WTC11 (cell line): Measurements from ENCODE around the gene C9orf153. TPM values are rescaled to one million over a fixed set of nuclear protein-coding genes. Genes with fewer than 3 reads are reported as not detected.

Source experiments
- ATAC-seq: fragments of 200-7000 bp; cut with Tn5 transposase; 2 replicates; pipeline ENCODE4 v1.10.0; 2021; ENCODE audit warnings: mild to moderate bottlenecking, moderate library complexity
- CTCF ChIA-PET: fragments of 300-600 bp; sonication (Branson Sonifier 250); formaldehyde crosslinking; loops from one replicate; lab custom pipeline; 2021; ENCODE audit warnings: antibody characterized with exemption; lab: Charles Lee
- POLR2A ChIA-PET: fragments of 350-600 bp; sonication (Branson Sonifier 250); formaldehyde crosslinking; loops from one replicate; lab custom pipeline; 2021; ENCODE audit warnings: antibody characterized with exemption; lab: Charles Lee
- DNase-seq: peaks from one replicate; pipeline ENCODE4 v3.0.0; 2021; ENCODE audit warnings: low spot score
- H3K27ac Mint-ChIP-seq: 2 replicates; pipeline ENCODE4 v1.8.0; 2021; ENCODE audit warnings: mixed read lengths
- H3K27me3 Mint-ChIP-seq: 2 replicates; pipeline ENCODE4 v1.8.0; 2021; ENCODE audit warnings: low read depth, mild to moderate bottlenecking, moderate library complexity, mixed read lengths
- H3K36me3 Mint-ChIP-seq: 2 replicates; pipeline ENCODE4 v1.8.0; 2021; ENCODE audit warnings: mixed read lengths
- H3K4me1 Mint-ChIP-seq: 2 replicates; pipeline ENCODE4 v1.8.0; 2022; ENCODE audit warnings: mixed read lengths
- H3K4me3 Mint-ChIP-seq: 2 replicates; pipeline ENCODE4 v1.8.0; 2021; ENCODE audit warnings: mild to moderate bottlenecking, moderate library complexity, mixed read lengths
- H3K9me3 Mint-ChIP-seq: 2 replicates; pipeline ENCODE4 v1.8.0; 2021; ENCODE audit warnings: mixed read lengths
- ATF1 ChIP-seq: sonication (generic); formaldehyde crosslinking; IDR thresholded peaks from 2 replicates; pipeline ENCODE4 v1.8.1; 2023; ENCODE audit warnings: mild to moderate bottlenecking, moderate library complexity, missing genetic modification reagents
- ATF6 ChIP-seq: sonication (generic); formaldehyde crosslinking; IDR thresholded peaks from 2 replicates; pipeline ENCODE4 v1.8.1; 2023; ENCODE audit warnings: mild to moderate bottlenecking, missing genetic modification reagents
- CBFB ChIP-seq: sonication (generic); formaldehyde crosslinking; IDR thresholded peaks from 2 replicates; pipeline ENCODE4 v1.8.1; 2022; ENCODE audit warnings: mild to moderate bottlenecking, low read depth, missing genetic modification reagents
- ESRRA ChIP-seq: sonication (generic); formaldehyde crosslinking; IDR thresholded peaks from 2 replicates; pipeline ENCODE4 v1.8.1; 2022; ENCODE audit warnings: mild to moderate bottlenecking, missing genetic modification reagents, borderline replicate concordance
- FOXK1 ChIP-seq: sonication (generic); formaldehyde crosslinking; IDR thresholded peaks from 2 replicates; pipeline ENCODE4 v1.8.0; 2022; ENCODE audit warnings: mild to moderate bottlenecking, moderate library complexity, missing genetic modification reagents
- GABPB1 ChIP-seq: sonication (generic); formaldehyde crosslinking; IDR thresholded peaks from 2 replicates; pipeline ENCODE4 v1.8.1; 2023; ENCODE audit warnings: mild to moderate bottlenecking, missing genetic modification reagents
- GTF2I ChIP-seq: fragments of 250-450 bp; sonication (Bioruptor Pico); conservative IDR thresholded peaks from 2 replicates; pipeline ENCODE4 v1.4.0; 2021; ENCODE audit warnings: mild to moderate bottlenecking
- HMGA2 ChIP-seq: fragments of 250-450 bp; sonication (Bioruptor Pico); IDR thresholded peaks from 2 replicates; pipeline ENCODE4 v1.4.0; 2021; ENCODE audit warnings: mild to moderate bottlenecking, moderate library complexity
- JUN ChIP-seq: sonication (generic); formaldehyde crosslinking; IDR thresholded peaks from 2 replicates; pipeline ENCODE4 v1.8.0; 2023; ENCODE audit warnings: mild to moderate bottlenecking, missing genetic modification reagents
- MAX ChIP-seq: sonication (generic); formaldehyde crosslinking; IDR thresholded peaks from 2 replicates; pipeline ENCODE4 v1.8.0; 2022; ENCODE audit warnings: mild to moderate bottlenecking, missing genetic modification reagents
- MLX ChIP-seq: sonication (generic); formaldehyde crosslinking; IDR thresholded peaks from 2 replicates; pipeline ENCODE4 v1.8.1; 2023; ENCODE audit warnings: mild to moderate bottlenecking, missing genetic modification reagents, moderate library complexity
- NFATC4 ChIP-seq: fragments of 250-450 bp; sonication (Bioruptor Pico); IDR thresholded peaks from 2 replicates; pipeline ENCODE4 v1.9.0; 2021; ENCODE audit warnings: mild to moderate bottlenecking
- NR1H2 ChIP-seq: sonication (generic); formaldehyde crosslinking; IDR thresholded peaks from 2 replicates; pipeline ENCODE4 v1.9.0; 2021; ENCODE audit warnings: mild to moderate bottlenecking, moderate library complexity, missing genetic modification reagents
- NR2C2 ChIP-seq: sonication (generic); formaldehyde crosslinking; IDR thresholded peaks from 2 replicates; pipeline ENCODE4 v1.8.0; 2022; ENCODE audit warnings: mild to moderate bottlenecking, missing genetic modification reagents
- NR3C1 ChIP-seq: sonication (generic); formaldehyde crosslinking; conservative IDR thresholded peaks from 2 replicates; pipeline ENCODE4 v1.8.1; 2023; ENCODE audit warnings: low read depth, mild to moderate bottlenecking, missing genetic modification reagents
- PRRX2 ChIP-seq: fragments of 250-450 bp; sonication (Bioruptor Pico); IDR thresholded peaks from 2 replicates; pipeline ENCODE4 v1.8.0; 2021; ENCODE audit warnings: mild to moderate bottlenecking
- SMAD4 ChIP-seq: sonication (generic); formaldehyde crosslinking; IDR thresholded peaks from 2 replicates; pipeline ENCODE4 v1.8.0; 2022; ENCODE audit warnings: mild to moderate bottlenecking, missing genetic modification reagents
- TCF7 ChIP-seq: sonication (generic); formaldehyde crosslinking; IDR thresholded peaks from 2 replicates; pipeline ENCODE4 v1.8.0; 2022; ENCODE audit warnings: mild to moderate bottlenecking, low read depth, missing genetic modification reagents, moderate library complexity
- TEAD4 ChIP-seq: sonication (generic); formaldehyde crosslinking; IDR thresholded peaks from 2 replicates; pipeline ENCODE4 v1.8.0; 2022; ENCODE audit warnings: mild to moderate bottlenecking, missing genetic modification reagents
- TP53 ChIP-seq: sonication (generic); formaldehyde crosslinking; IDR thresholded peaks from 2 replicates; pipeline ENCODE4 v1.8.1; 2023; ENCODE audit warnings: mild to moderate bottlenecking, missing genetic modification reagents
- USF2 ChIP-seq: sonication (generic); formaldehyde crosslinking; IDR thresholded peaks from 2 replicates; pipeline ENCODE4 v1.8.1; 2023; ENCODE audit warnings: mild to moderate bottlenecking, missing genetic modification reagents, moderate library complexity
- ZBTB21 ChIP-seq: sonication (generic); formaldehyde crosslinking; IDR thresholded peaks from 2 replicates; pipeline ENCODE4 v1.8.1; 2023; ENCODE audit warnings: mild to moderate bottlenecking, missing genetic modification reagents, borderline replicate concordance
- ZBTB43 ChIP-seq: sonication (generic); formaldehyde crosslinking; IDR thresholded peaks from 2 replicates; pipeline ENCODE4 v1.8.1; 2023; ENCODE audit warnings: mild to moderate bottlenecking, missing genetic modification reagents
- ZNF138 ChIP-seq: sonication (generic); formaldehyde crosslinking; conservative IDR thresholded peaks from 2 replicates; pipeline ENCODE4 v1.8.1; 2022; ENCODE audit warnings: mild to moderate bottlenecking, moderate library complexity, missing genetic modification reagents
- ZNF263 ChIP-seq: sonication (generic); formaldehyde crosslinking; IDR thresholded peaks from 2 replicates; pipeline ENCODE4 v1.8.1; 2022; ENCODE audit warnings: low read depth, mild to moderate bottlenecking, moderate library complexity, missing genetic modification reagents
- ZNF416 ChIP-seq: fragments of 250-450 bp; sonication (Bioruptor Pico); IDR thresholded peaks from 2 replicates; pipeline ENCODE4 v1.9.0; 2021; ENCODE audit warnings: mild to moderate bottlenecking, inconsistent platforms
- ZNF671 ChIP-seq: fragments of 250-450 bp; sonication (Bioruptor Pico); IDR thresholded peaks from 2 replicates; pipeline ENCODE4 v1.8.0; 2021; ENCODE audit warnings: mild to moderate bottlenecking
- total RNA-seq: library from RNA; stranded (reverse); gene quantifications from 3 replicates; pipeline ENCODE4 v1.2.3, GENCODE V29; 2021
- TF ChIP-seq, protein P1 (sequence below): fragments of 250-450 bp; sonication (Bioruptor Pico); IDR thresholded peaks from 2 replicates; pipeline ENCODE4 v1.8.0; 2021; ENCODE audit warnings: mild to moderate bottlenecking
- TF ChIP-seq, protein P2 (sequence below): sonication (generic); formaldehyde crosslinking; IDR thresholded peaks from 2 replicates; pipeline ENCODE4 v1.8.1; 2022; ENCODE audit warnings: mild to moderate bottlenecking, moderate library complexity, missing genetic modification reagents

The C9orf153 gene
- total RNA-seq, 1 experiment from 2014 or later: not detected

- no peak for TF ChIP-seq NR1H2 (CRISPR knock-in tag)
These were observed 23.6 kb upstream of the C9orf153 start (continued) for GRCh38 chr9:86282979-86283535.

DNA sequence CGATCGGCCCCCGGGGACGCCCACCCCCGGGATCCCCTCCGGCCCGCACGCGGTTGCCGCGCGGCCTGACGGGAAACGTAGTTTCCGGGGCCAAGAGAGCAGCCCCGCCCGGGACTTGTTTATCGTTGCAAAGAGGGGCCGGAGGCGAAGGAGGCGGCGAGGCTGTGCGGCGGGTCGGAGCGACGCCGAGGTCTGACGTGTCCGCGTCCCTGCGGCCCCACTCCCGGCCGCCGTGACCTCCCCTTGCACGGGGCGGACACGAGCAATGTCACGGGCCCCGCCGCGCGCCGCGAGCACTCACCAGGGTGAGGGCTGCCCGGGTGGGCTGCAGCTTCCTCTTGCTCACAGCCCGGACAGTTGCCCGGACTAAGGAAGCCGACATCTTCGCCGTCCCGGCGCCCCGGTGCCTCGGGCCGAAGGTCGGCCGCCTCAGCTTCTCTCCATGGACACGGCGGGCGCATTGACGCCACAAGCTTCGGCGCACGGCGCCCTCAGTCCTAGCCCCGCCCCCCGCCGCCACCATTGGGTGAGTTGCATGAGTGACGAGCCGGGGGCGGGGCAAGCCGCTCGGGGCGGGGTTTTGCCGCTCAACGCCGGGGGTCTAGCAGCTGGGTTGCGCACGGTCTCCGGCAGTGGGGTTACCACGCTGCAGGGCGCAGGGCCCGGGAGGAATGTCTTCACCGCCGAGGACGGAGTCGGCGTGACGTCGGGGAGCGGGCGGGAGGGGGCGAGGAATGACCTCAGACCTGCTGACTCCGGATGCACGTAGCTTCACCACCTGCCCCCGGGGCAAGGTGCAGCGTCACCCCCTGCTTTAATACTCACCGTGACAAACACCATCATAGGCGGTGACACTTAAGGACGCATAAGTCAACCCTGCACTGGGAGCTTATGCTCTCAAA, 22.9 kb upstream of the C9orf153 start, which contains the start of gene ISCA1:
Gene ISCA1, minus strand, starts transcription at position 462 of the 902 bp plus-strand sequence. Its CDS starts 80 bp downstream, at position 382.
- peaks cover 12% of the 10 kb centered on the region for H3K36me3 Mint-ChIP-seq
- no peaks in the 10 kb centered on the region for H3K9me3 Mint-ChIP-seq
- H3K27me3 Mint-ChIP-seq: peaks cover 9% of the 10 kb centered on the region
- peak within 1 kb of the TSS; percentile 87 for H3K4me3 Mint-ChIP-seq
- peaks cover 46% of the 10 kb centered on the region for H3K4me1 Mint-ChIP-seq
- DNase-seq: peak; percentile 100
- peak; percentile 83 for ATAC-seq
- H3K27ac Mint-ChIP-seq: peak within 1 kb of the TSS; percentile 97
- CTCF ChIA-PET: interaction anchor here (0.8 to 1.5 kb wide), 4 partner anchors 80 to 238 kb away, joined by 4 to 5 read pairs (median 4); no protein-coding TSS in a partner anchor
- POLR2A ChIA-PET: interaction anchor here (0.7 to 1.2 kb wide), 7 partner anchors 10 to 211 kb away, joined by 3 to 5 read pairs (median 3); no protein-coding TSS in a partner anchor
- TF ChIP-seq GABPB1 (CRISPR knock-in tag) (no peak; the same call in 1 of the 2 replicates), TCF7 (CRISPR knock-in tag) (no peak), PRRX2 (CRISPR knock-in tag) (no peak), ZNF263 (CRISPR knock-in tag) (no peak), GTF2I (no peak), ZBTB21 (peak; percentile 24; the same call in 1 of the 2 replicates), ATF1 (CRISPR knock-in tag) (no peak), HMGA2 (CRISPR knock-in tag) (no peak), FOXK1 (peak; percentile 92), ESRRA (CRISPR knock-in tag) (peak; percentile 83; the same call in 1 of the 2 replicates), ZNF416 (CRISPR knock-in tag) (peak; percentile 86), NR3C1 (CRISPR knock-in tag) (no peak), TEAD4 (CRISPR knock-in tag) (no peak), MAX (peak; percentile 80), USF2 (CRISPR knock-in tag) (peak; percentile 71), MLX (CRISPR knock-in tag) (no peak), NR2C2 (CRISPR knock-in tag) (0 out of 2 replicates have a peak, but pooled peaks have one; percentile 42), ZNF138 (peak; percentile 67; the same call in 1 of the 2 replicates), ZNF671 (no peak), NFATC4 (CRISPR knock-in tag) (no peak), JUN (CRISPR knock-in tag) (no peak), ZBTB43 (CRISPR knock-in tag) (peak; percentile 88; the same call in 1 of the 2 replicates), TP53 (CRISPR knock-in tag) (peak; percentile 72; the same call in 1 of the 2 replicates), SMAD4 (CRISPR knock-in tag) (peak; percentile 15; the same call in 1 of the 2 replicates), CBFB (CRISPR knock-in tag) (no peak), ATF6 (CRISPR knock-in tag) (peak; percentile 39; the same call in 1 of the 2 replicates)
- TF ChIP-seq, protein P1, sequence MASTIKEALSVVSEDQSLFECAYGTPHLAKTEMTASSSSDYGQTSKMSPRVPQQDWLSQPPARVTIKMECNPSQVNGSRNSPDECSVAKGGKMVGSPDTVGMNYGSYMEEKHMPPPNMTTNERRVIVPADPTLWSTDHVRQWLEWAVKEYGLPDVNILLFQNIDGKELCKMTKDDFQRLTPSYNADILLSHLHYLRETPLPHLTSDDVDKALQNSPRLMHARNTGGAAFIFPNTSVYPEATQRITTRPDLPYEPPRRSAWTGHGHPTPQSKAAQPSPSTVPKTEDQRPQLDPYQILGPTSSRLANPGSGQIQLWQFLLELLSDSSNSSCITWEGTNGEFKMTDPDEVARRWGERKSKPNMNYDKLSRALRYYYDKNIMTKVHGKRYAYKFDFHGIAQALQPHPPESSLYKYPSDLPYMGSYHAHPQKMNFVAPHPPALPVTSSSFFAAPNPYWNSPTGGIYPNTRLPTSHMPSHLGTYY (CRISPR knock-in tag): no peak
- TF ChIP-seq, protein P2, sequence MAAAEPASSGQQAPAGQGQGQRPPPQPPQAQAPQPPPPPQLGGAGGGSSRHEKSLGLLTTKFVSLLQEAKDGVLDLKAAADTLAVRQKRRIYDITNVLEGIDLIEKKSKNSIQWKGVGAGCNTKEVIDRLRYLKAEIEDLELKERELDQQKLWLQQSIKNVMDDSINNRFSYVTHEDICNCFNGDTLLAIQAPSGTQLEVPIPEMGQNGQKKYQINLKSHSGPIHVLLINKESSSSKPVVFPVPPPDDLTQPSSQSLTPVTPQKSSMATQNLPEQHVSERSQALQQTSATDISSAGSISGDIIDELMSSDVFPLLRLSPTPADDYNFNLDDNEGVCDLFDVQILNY (CRISPR knock-in tag): peak; percentile 55; the same call in 1 of the 2 replicates
